Gastroesophageal sphincter (tissue), 4 donors: ENCODE measurements around the gene ENOX1. TPM values are rescaled to one million over a fixed set of nuclear protein-coding genes. Genes with fewer than 3 reads are reported as not detected.

Experiments used
- ATAC-seq: fragments of 150-250 bp; one replicate; pipeline ENCODE4 v1.9.1; 2016; ENCODE audit warnings: mild to moderate bottlenecking, moderate library complexity
- H3K27ac ChIP-seq, 4 donors: fragments of 200-600 bp; sonication (generic) in 3 of 4; 1 replicate in 3 of 4; 2 replicates in 1 of 4; pipeline ENCODE4 v1.5.1; 2016 to 2019
- H3K27me3 ChIP-seq: fragments of 200-600 bp; sonication (generic); one replicate; pipeline ENCODE4 v1.5.1; 2019
- H3K36me3 ChIP-seq, 2 donors: fragments of 200-600 bp; sonication (generic); one replicate each; pipeline ENCODE4 v1.5.1; 2019; ENCODE audit warnings: control low read depth in 1 of 2
- H3K4me1 ChIP-seq, 3 donors: fragments of 200-600 bp; sonication (generic); 1 replicate in 2 of 3; 2 replicates in 1 of 3; pipeline ENCODE4 v1.5.1; 2016 to 2019; ENCODE audit warnings: control low read depth in 2 of 3
- H3K4me3 ChIP-seq, 2 donors: fragments of 200-600 bp; sonication (generic); one replicate each; pipeline ENCODE4 v1.5.1; 2019; ENCODE audit warnings: mild to moderate bottlenecking in 1 of 2, moderate library complexity in 1 of 2
- H3K9me3 ChIP-seq, 3 donors: fragments of 200-600 bp; sonication (generic); one replicate each; pipeline ENCODE4 v1.5.1; 2017 to 2019; ENCODE audit warnings: control low read depth in 2 of 3
- CTCF ChIP-seq, 4 experiments: fragments of 200-600 bp in 2 of 4; fragments of 450-650 bp in 2 of 4; sonication (generic) in 1 of 4; IDR thresholded peaks; one replicate each; pipeline ENCODE4 v1.5.1; 2017 to 2019; ENCODE audit warnings: antibody characterized with exemption in 4 of 4, mild to moderate bottlenecking in 2 of 4, moderate library complexity in 2 of 4
- EP300 ChIP-seq: sonication (generic); formaldehyde crosslinking; IDR thresholded peaks from one replicate; pipeline ENCODE4 v1.6.1; 2017; ENCODE audit warnings: antibody characterized with exemption, mild to moderate bottlenecking
- POLR2A ChIP-seq, 2 donors: fragments of 450-650 bp; IDR thresholded peaks; one replicate each; pipeline ENCODE4 v1.6.1; 2017; ENCODE audit warnings: antibody characterized with exemption in 2 of 2, mild to moderate bottlenecking in 2 of 2, moderate library complexity in 1 of 2
- POLR2AphosphoS5 ChIP-seq: sonication (generic); formaldehyde crosslinking; IDR thresholded peaks from one replicate; pipeline ENCODE4 v1.6.1; 2017; ENCODE audit warnings: antibody characterized with exemption
- whole genome bisulfite sequencing, 2 donors: methylation state at CpG; one replicate each; pipeline ENCODE4 v1.1.5; 2018; ENCODE audit warnings: low coverage in 1 of 2; 5-methylcytosine and 5-hydroxymethylcytosine counted together
- total RNA-seq, 4 donors: library from RNA; depleted of rRNA; stranded (reverse); fragments of >200 nt; gene quantifications; one replicate each; pipeline ENCODE4 v1.1.0, GENCODE V29; 2016

ENOX1 gene
- total RNA-seq, 4 donors from 2014 or later: 1.8 to 11.6 (median 9.4) TPM

- Histone ChIP-seq H3K27ac (no peak overlapping the region), H3K4me1 (no peaks in the 10 kb centered on the region), H3K27me3 (no peaks in the 10 kb centered on the region), H3K9me3 (no peaks in the 10 kb centered on the region), H3K4me3 (no peak overlapping the region), H3K36me3 (no peaks in the 10 kb centered on the region)
- TF ChIP-seq POLR2A (IDR thresholded peaks at IDR 0.05) (no peak), POLR2AphosphoS5 (no peak), EP300 (no peak), CTCF (IDR thresholded peaks at IDR 0.05) (no peak)
- ATAC-seq: no peak
- WGBS, 2 donors: 87 to 100% methylated on average over 3 of the region's 3 CpGs
Measured at GRCh38 chr13:43737392-43737923, 49.3 kb downstream of the ENOX1 start.

GRCh38 chr13:43732726-43733125 lies 54.0 kb downstream of the ENOX1 start:
- ATAC-seq: no peak
- no peaks in the 10 kb centered on the region for H3K36me3 ChIP-seq
- H3K4me3 ChIP-seq: no peak overlapping the region
- TF ChIP-seq CTCF (IDR thresholded peaks at IDR 0.05): no peak
- no peak for TF ChIP-seq POLR2AphosphoS5
- no peak for TF ChIP-seq EP300
- TF ChIP-seq POLR2A (IDR thresholded peaks at IDR 0.05): no peak
- WGBS, 2 donors: 100% methylated on average over 1 of the region's 3 CpGs; no CpG with 5 or more reads in 1 of the 2 donors
- H3K27me3 ChIP-seq: no peaks in the 10 kb centered on the region
- H3K4me1 ChIP-seq: peaks cover 0 to 25% (median 8%) of the 10 kb centered on the region in 3 donors
- no peak overlapping the region for H3K27ac ChIP-seq
- H3K9me3 ChIP-seq: no peaks in the 10 kb centered on the region

- no peaks in the 10 kb centered on the region for H3K27me3 ChIP-seq
- no peaks in the 10 kb centered on the region for H3K9me3 ChIP-seq
- H3K36me3 ChIP-seq: no peaks in the 10 kb centered on the region
- no peak for ATAC-seq
- peaks cover 0 to 25% (median 8%) of the 10 kb centered on the region in 3 donors for H3K4me1 ChIP-seq
- TF ChIP-seq POLR2AphosphoS5 (no peak), POLR2A (IDR thresholded peaks at IDR 0.05) (no peak), EP300 (no peak), CTCF (IDR thresholded peaks at IDR 0.05) (no peak)
- no peak overlapping the region for H3K27ac ChIP-seq
- H3K4me3 ChIP-seq: no peak overlapping the region
Measured at GRCh38 chr13:43731296-43731695, 55.5 kb downstream of the ENOX1 start.

- Histone ChIP-seq H3K9me3 (no peaks in the 10 kb centered on the region), H3K4me3 (no peak overlapping the region), H3K27me3 (no peaks in the 10 kb centered on the region), H3K36me3 (no peaks in the 10 kb centered on the region), H3K4me1 (peaks cover 0 to 25% (median 8%) of the 10 kb centered on the region in 3 donors), H3K27ac (peak overlapping the region in 1 of 4 donors; percentile 2)
- WGBS, 2 donors: 60 to 62% methylated on average over 1 to 3 of the region's 3 CpGs
- TF ChIP-seq EP300 (no peak), POLR2AphosphoS5 (no peak), CTCF (IDR thresholded peaks at IDR 0.05) (no peak), POLR2A (IDR thresholded peaks at IDR 0.05) (no peak)
- ATAC-seq: peak; percentile 55
Measured at GRCh38 chr13:43730642-43731041, 56.1 kb downstream of the ENOX1 start.

- WGBS, 2 donors: 55 to 83% methylated on average over 1 of the region's 1 CpG
- ATAC-seq: no peak
Measured at GRCh38 chr13:43728421-43728820, 58.4 kb downstream of the ENOX1 start.

More at GRCh38 chr13:43728421-43728820, 58.4 kb downstream of the ENOX1 start:
- peaks cover 0 to 25% (median 8%) of the 10 kb centered on the region in 3 donors for H3K4me1 ChIP-seq
- no peaks in the 10 kb centered on the region for H3K27me3 ChIP-seq
- no peaks in the 10 kb centered on the region for H3K9me3 ChIP-seq
- H3K36me3 ChIP-seq: no peaks in the 10 kb centered on the region
- no peak overlapping the region for H3K4me3 ChIP-seq
- TF ChIP-seq POLR2AphosphoS5: no peak
- no peak for TF ChIP-seq CTCF (IDR thresholded peaks at IDR 0.05)
- TF ChIP-seq POLR2A (IDR thresholded peaks at IDR 0.05): no peak
- no peak for TF ChIP-seq EP300
- no peak overlapping the region for H3K27ac ChIP-seq
